Posterior cingulate gyrus (tissue), 11 donors: ENCODE measurements around the gene HTR3B.
"Not testable (repeated sequence)": the region's sequence is repeated elsewhere in the genome, so short reads cannot be mapped to it uniquely, and the experiment has no call there.

Experiments used
- DNase-seq, 10 donors: peaks; one replicate each; pipeline versions ENCODE4 v3.0.0 to v3.0.0-alpha.2; 2020 to 2021; ENCODE audit warnings: mixed read lengths in 3 of 10
- intact Hi-C: fragments of 100-400 bp; cut with DNase I; formaldehyde crosslinking; loops from one replicate; pipeline ENCODE4 v1.15.1; 2023

HTR3B gene

DNA sequence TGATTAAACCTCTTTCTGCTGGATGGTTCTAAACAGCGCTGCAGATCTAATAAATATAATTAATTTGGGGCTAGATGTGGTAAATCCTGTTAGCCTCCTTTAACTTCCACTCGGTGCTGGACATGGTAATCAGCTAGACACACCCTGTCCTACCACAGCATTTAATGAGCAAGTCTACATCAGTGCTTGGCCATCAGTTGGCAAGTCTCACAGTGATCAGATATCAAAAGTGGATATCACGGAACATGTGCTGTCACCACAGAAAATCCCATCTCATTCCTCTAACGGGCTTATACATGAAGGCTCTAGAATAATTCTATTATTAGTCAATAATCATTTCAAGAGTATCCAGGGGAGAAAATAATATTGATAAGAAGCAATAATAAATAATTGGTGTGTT lies 23.6 kb upstream of the HTR3B start:
- intact Hi-C loops = no loop called here
- no peak for DNase-seq

GRCh38 chr11:113881856-113882255 lies 22.7 kb upstream of the HTR3B start:
- no peak for DNase-seq

GRCh38 chr11:113884361-113884836 lies 20.2 kb upstream of the HTR3B start:
- DNase-seq = peak in 1 of 10 donors; percentile 19
- intact Hi-C loops = no loop called here

More at GRCh38 chr11:113881856-113882255, 22.7 kb upstream of the HTR3B start:
- intact Hi-C loops = no loop called here

- DNase-seq = no peak
- intact Hi-C loops = no loop called here
These were observed 18.7 kb upstream of the HTR3B start for GRCh38 chr11:113885897-113886296.

DNA sequence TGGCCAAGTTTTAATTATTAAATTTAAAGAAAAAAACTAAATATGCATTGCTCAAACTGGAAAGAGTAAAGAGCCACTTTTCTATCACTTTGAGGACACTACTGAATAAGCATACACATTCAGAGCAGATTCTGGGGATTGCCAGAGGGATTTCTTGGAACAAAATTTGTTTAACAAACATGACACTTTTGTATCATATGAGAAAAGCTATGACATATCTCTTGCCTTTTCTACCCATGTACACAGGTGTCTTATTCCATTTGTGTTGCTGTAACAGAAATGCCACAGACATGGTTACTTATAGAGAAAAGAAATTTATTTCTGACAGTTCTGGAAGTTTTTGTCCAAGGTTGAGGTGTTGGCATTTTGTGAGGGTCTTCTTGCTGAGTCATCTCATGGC lies 15.7 kb upstream of the HTR3B start:
- intact Hi-C loops = no loop called here
- no peak for DNase-seq

DNA sequence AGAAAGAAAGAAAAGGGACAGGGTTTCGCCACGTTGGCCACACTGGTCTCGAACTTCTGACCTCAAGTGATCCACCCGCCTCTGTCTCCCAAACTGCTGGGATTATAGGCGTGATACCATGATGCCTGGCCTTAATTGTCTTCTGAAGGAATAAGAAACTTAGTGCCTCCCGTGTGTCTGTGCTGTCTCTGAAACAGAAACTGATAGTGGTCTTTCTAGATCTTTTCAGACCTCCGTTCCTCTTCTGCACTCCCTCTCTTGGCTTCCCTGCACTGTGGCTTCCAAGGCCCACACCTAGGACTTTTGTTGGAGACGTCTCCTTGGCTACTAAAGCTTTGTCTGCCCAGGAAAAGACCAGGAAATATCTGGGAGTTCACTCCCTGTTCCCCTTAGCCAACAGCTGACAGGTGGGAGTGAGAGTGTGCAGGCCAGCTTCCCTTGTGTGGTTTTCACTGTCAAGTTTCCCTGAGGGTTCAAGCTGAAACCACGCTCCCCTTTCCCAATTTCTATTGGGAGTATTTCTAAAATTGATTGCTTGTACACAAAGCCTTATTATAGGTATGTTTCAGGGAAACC lies 10.1 kb upstream of the HTR3B start:
- intact Hi-C loops = no loop called here
- no peak for DNase-seq

DNA sequence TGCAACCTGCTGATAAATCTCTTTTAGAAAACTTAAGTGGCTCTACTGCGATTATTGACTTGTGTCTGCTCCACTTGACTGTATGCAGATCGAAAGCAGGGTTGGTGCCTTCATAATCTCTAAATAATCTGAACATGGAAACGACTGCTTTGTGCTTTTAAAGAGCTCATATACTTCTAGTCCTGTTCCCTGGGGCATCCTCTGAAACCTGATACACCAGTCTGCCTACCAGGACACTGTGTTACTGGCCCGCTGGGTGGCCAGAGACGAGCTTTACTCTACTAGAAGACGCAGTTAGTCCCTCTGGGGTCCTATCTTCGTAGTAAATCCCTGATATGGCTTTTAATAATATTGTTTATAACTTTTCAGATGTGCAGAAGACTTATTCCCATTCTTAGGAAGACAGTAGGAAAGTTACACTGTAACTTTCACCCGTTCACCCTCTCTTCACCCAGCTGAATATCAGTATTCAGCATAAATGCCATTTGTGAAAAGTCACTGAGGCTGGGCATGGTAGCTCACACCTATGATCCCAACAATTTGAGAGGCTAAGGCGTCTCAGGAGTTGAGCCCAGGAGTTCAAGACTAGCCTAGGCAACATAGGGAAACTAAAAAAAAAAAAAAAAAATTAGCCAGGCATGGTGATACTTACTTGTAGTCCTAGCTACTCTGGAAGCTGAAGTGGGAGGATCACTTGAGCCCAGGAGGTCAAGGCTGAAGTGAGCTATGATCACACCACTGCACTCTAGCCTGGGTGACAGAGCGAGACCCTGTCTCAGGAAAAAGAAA lies 9.0 kb upstream of the HTR3B start:
- DNase-seq = no peak
- intact Hi-C loops = loop anchor here (1.0 to 5.0 kb wide), 3 partner anchors 62 to 366 kb away; no protein-coding TSS in a partner anchor

GRCh38 chr11:113896156-113896879 lies 8.3 kb upstream of the HTR3B start:
- peak in 6 of 10 donors; percentile 25 to 90 (median 36) for DNase-seq
- intact Hi-C loops = loop anchor here (1.0 to 5.0 kb wide), 3 partner anchors 61 to 365 kb away; no protein-coding TSS in a partner anchor

DNA sequence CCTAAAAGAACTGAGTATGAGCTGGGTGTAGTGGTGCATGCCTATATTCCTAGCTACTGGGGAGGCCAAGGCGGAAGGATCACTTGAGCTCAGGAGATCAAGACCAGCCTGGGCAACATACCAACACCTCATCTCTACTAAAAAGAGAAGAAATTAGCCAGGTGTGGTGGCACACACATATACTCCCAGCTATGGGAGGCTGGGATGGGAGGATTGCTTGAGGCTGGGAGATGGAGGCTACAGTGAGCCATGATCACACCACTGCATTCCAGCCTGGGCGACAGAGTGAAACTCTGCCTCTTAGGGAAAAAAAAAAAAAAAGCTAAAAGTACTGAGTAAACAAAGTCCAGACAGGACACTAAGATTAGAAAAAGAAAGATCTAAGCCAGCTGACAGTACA lies 3.5 kb upstream of the HTR3B start:
- DNase-seq = no peak
- intact Hi-C loops = no loop called here

- no peak for DNase-seq
- intact Hi-C loops = no loop called here
These were observed 1.4 kb downstream of the HTR3B start for GRCh38 chr11:113906038-113906437.

DNA sequence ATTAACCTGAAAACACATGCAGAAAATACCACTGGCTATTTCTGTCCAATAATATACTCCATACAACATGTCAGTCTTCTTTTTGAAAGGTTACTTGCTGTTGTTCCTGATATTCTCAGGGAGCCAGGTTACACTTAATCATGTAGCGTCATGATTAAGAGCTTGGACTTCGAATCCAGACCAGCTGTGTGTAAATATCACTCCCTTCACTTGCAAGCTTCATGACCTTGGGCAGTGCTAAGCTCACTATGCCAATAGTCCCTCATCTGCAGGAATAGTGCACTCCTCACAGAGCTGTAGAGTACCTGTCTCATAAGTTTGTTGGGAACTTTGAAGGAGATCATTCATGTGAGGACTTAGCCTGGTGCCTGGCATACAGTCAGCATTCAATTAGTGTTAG lies 1.9 kb downstream of the HTR3B start:
- intact Hi-C loops = no loop called here
- no peak for DNase-seq

- intact Hi-C loops = no loop called here
- DNase-seq = no peak
These were observed 2.6 kb downstream of the HTR3B start for GRCh38 chr11:113907152-113907551.

- intact Hi-C loops = no loop called here
- DNase-seq = no peak
These were observed 3.1 kb downstream of the HTR3B start for GRCh38 chr11:113907681-113908080.

GRCh38 chr11:113908098-113908497 lies 3.5 kb downstream of the HTR3B start:
- intact Hi-C loops = no loop called here
- DNase-seq = no peak

GRCh38 chr11:113911491-113911890 lies 6.9 kb downstream of the HTR3B start:
- intact Hi-C loops, DNase-seq: not testable (repeated sequence)

GRCh38 chr11:113923572-113923971 lies 19.0 kb downstream of the HTR3B start:
- DNase-seq = no peak
- intact Hi-C loops = no loop called here

DNA sequence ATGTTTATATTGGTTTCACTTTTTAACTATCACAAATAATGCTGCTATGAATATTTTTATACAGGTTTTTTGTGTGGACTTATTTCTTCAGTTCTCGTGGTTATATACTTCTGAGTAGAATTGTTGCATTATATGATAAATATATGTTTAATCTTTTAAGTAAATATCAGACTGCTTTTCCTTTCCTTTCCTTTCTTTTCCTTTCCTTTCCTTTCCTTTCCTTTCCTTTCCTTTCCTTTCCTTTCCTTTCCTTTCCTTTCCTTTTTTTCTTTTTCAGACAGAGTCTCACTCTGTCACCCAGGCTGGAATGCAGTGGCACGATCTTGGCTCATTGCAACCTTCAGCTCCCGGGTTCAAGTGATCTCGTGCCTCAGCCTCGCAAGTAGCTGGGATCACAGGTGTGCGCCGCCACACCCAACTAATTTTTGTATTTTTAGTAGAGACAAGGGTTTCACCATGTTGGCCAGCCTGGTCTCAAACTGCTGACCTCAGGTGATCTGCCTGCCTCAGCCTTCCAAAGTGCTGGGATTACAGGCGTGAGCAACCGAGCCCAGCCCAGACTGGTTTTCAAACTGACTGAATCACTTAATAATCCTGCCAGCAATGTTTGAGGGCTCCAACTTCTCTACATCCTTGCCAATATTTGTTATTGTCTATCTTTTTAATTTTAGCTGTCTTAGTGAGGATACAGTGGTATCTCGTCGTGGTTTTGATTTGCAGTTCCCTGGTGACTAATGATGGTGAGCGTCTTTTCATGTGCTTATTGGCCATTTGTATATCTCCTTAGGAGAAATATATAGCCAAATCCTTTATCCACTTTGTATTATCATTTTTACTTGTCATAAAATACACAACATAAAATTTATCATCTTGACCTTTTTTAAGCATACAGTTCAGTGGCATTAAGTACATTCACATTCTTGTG lies 21.9 kb downstream of the HTR3B start:
- no peak for DNase-seq
- intact Hi-C loops = no loop called here

DNA sequence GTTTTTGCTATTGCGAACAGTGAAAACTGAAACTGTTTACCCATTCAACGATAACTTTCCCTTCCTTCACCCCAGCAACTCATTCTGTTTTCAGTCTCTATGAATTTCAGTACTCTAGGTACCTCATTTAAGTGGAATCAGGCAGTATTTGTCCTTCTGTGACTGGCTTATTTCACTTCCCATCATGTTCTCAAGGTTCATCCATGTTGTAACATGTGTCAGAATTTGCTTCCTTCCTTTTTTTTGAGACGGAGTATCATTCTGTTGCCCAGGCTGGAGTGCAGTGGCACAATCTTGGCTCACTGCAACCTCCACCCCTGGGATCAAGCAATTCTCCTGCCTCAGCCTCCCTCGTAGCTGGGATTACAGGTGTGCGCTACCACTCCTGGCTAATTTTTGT lies 23.7 kb downstream of the HTR3B start:
- intact Hi-C loops = no loop called here

GRCh38 chr11:113932788-113933187 lies 28.2 kb downstream of the HTR3B start:
- intact Hi-C loops = no loop called here
- no peak for DNase-seq

More for the DNA sequence above, 23.7 kb downstream of the HTR3B start:
- DNase-seq = no peak

DNA sequence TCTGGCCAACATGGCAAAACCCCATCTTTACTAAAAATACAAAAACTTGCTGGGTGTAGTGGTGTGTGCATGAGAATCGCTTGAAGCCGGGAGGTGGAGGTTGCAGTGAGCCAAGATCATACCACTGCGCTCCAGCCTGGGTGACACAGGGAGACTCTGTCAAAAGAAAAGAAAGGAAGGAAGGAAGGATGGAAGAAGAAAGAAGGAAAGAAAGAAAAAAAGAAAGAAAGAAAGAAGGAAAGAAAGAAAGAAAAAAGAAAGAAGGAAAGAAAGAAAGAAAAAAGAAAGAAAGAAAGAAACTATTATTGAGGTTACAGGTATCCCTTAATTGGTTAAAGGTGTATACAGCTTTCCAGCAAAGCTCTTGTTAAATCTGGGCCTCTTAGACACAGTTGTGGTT lies 29.6 kb downstream of the HTR3B start:
- DNase-seq, intact Hi-C loops: not testable (repeated sequence)
